H1 (cell line): ENCODE data around the gene UGGT1. TPM values are rescaled to one million over a fixed set of nuclear protein-coding genes. Genes with fewer than 3 reads are reported as not detected.

Source experiments
- ATF3 ChIP-seq: IDR thresholded peaks from 2 replicates; pipeline ENCODE4 v1.6.1; 2011; ENCODE audit warnings: low read depth, mild to moderate bottlenecking, low read length; ENCODE audit not compliant: insufficient read depth
- BRCA1 ChIP-seq: IDR thresholded peaks from 2 replicates; pipeline ENCODE4 v1.6.1; 2012; ENCODE audit warnings: low read depth, low read length, improper control_type of control experiment
- CHD7 ChIP-seq: fragments of 300-600 bp; sonication (generic); IDR thresholded peaks from 2 replicates; pipeline ENCODE4 v1.7.1; 2012; ENCODE audit warnings: low read length, moderate library complexity, mild to moderate bottlenecking, inconsistent platforms; ENCODE audit not compliant: insufficient replicate concordance
- CREB1 ChIP-seq: IDR thresholded peaks from 2 replicates; pipeline ENCODE4 v1.6.1; 2012; ENCODE audit warnings: inconsistent platforms
- HDAC2 ChIP-seq, 2 experiments: fragments of 300-600 bp in 1 of 2; sonication (generic) in 1 of 2; IDR thresholded peaks; 2 replicates each; pipeline ENCODE4 v1.6.1; 2011 to 2012; ENCODE audit warnings: low read depth in 2 of 2, low read length in 2 of 2, mild to moderate bottlenecking in 2 of 2, moderate library complexity in 2 of 2, borderline replicate concordance in 1 of 2, inconsistent platforms in 1 of 2
- JUN ChIP-seq: IDR thresholded peaks from 2 replicates; pipeline ENCODE4 v1.6.1; 2011; ENCODE audit warnings: low read depth, mild to moderate bottlenecking, improper control_type of control experiment, low read length
- NRF1 ChIP-seq: IDR thresholded peaks from 2 replicates; pipeline ENCODE4 v1.6.1; 2011; ENCODE audit warnings: mild to moderate bottlenecking, low read depth, low read length, improper control_type of control experiment
- RBBP5 ChIP-seq: IDR thresholded peaks from 2 replicates; pipeline ENCODE4 v1.7.1; 2012; ENCODE audit warnings: low read depth, mild to moderate bottlenecking, inconsistent platforms, low read length, moderate library complexity, borderline replicate concordance
- polyA plus RNA-seq, 7 experiments: library from polyadenylated mRNA; depleted of rRNA in 3 of 7; stranded (reverse) in 5 of 7; unstranded in 2 of 7; fragments of >200 nt in 5 of 7; fragments of 200-250 nt in 2 of 7; gene quantifications; 1 replicate in 5 of 7; 2 replicates in 1 of 7; 4 replicates in 1 of 7; pipeline versions ENCODE4 v1.2.1 to v1.2.3, GENCODE V29; 2011 to 2013; ENCODE audit warnings: missing spikeins in 2 of 7, mixed read lengths in 2 of 7
- total RNA-seq: library from RNA; stranded (reverse); fragmentation: NEBNext Ultra II Directional; extraction: Animal tissue kit (Norgen Biotek cat#: 25700); gene quantifications from 2 replicates; pipeline ENCODE4 v1.2.1, GENCODE V29; 2021

Gene UGGT1
- total and polyA plus RNA-seq, 2 of the 8 experiments (the other 6 are each of a cell fraction or from before 2014, with no cell fraction given), result 14.9 to 57.3 TPM

GRCh38 chr2:128206245-128206644 is 115.2 kb downstream of the UGGT1 start (continued):
- no peak for TF ChIP-seq CHD7
- no peak for TF ChIP-seq ATF3
- no peak for TF ChIP-seq RBBP5
- no peak for TF ChIP-seq NRF1
- TF ChIP-seq HDAC2 (IDR thresholded peaks at IDR 0.05; ENCODE audit: borderline replicate concordance in 1 of 2, low read depth in 2 of 2, low read length in 2 of 2), result no peak
- no peak for TF ChIP-seq BRCA1
- TF ChIP-seq CREB1, result no peak
- no peak for TF ChIP-seq JUN
- TF ChIP-seq, all 59 proteins: peak for 0
